ENCODE data around the gene ATAD2B.
"Not testable (repeated sequence)": the region's sequence is repeated elsewhere in the genome, so short reads cannot be mapped to it uniquely, and the experiment has no call there.

Gene ATAD2B

DNA sequence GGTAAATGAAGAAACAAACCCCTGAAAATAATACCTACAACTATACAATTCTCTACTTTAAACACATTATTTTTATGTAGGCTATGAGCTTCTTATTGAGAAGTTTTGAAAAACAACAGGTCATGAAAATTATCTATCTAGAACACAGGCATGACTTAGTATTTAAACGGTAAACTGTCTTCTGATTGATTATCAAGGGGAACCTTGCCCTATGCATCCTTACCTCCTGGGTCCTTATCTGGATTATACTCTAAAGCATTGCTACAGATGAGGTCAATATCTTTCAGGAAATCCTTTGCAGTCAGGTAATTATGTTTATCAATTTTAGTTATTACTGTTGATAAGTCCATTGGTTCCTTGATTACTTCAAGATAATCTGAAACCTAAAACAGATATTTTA lies 144.3 kb downstream of the ATAD2B start:
- DNase-seq, result no peak

DNA sequence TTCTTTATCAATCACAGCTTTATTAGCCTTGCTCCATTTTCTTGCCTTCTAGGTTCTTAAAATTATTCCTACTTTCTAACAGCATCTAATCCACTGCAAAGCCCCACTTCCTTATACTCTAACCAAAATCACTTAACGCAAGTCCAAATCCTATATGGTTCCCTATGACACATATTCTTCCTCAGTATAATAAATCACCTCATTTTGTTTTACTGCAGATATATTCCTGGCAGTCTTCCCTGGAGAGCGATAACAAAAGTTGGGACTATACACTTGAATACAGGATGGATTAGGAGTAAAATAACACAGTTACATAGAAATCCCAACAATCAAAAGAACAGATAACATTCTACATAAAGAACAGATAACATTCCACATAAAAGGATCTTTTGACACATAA lies 144.8 kb downstream of the ATAD2B start:
- DNase-seq, result no peak

DNA sequence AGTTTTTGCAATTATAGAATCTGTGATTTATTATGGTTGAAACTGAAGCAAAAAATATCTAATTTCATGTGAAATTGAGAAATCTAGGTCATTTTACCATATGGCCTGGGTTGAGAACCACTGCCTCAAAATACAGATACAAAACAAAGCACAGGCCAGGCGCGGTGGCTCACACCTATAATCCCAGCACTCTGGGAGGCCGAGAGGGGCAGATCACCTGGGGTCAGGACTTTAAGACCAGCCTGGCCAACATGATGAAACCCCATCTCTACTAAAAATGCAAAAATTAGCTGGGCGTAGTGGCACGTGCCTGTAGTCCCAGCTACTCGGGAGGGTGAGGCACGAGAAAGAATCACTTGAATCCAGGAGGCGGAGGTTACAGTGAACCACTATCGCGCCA lies 146.5 kb downstream of the ATAD2B start:
- not testable (repeated sequence) for DNase-seq

DNA sequence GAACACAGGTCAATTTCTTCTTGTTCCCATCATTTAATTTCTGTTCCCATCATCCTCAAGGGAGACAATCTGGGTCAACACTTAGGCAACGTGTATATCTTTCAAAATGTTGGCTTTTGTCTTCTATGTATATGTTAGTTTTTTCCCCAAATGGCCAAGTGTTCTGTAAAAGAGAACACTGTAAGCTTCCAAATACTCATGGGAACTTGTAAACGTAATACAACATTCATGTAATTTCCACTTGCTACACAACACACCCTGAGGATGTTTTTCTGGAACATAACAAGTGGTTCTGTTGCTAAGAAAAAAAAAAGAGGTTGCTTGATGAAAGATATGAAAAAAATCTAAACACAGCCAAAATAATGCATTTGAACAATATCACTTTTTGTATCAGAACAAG lies 149.1 kb downstream of the ATAD2B start:
- DNase-seq, result no peak

DNA sequence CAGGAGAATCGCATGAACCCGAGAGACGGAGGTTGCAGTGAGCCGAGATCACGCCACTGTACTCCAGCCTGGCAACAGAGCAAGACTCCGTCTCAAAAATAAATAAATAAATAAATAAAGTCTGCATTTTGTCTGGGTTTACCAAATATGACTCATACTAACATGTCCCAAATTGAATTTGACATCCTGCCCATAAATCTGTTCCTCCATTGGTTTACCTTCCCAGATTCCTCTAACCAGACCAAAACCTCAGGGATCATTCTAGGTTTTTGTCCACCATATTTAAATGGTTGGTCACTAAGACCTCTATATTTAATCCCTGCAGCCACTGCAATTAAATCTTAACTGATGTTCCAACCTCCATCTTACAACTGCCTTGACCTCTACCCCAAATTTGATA lies 150.9 kb downstream of the ATAD2B start:
- no peak for DNase-seq

DNA sequence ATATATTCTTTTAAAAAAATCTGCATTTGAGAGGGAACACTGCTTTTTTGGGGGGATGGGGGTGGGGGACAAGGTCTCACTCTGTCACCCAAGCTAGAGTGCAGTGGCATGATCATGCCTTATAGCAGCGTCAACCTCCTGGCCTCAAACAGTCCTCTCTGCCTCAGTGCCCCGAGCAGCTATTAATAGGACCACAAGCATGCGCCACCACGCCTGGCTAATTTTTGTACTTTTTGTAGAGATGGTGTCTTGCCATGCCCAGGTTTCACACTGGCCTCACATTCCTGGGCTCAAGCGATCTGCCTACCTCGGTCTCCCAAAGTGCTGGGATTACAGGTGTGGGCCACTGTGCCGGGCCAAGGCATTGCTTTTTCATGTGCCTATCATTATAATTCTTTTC lies 154.2 kb downstream of the ATAD2B start:
- no peak for DNase-seq

DNA sequence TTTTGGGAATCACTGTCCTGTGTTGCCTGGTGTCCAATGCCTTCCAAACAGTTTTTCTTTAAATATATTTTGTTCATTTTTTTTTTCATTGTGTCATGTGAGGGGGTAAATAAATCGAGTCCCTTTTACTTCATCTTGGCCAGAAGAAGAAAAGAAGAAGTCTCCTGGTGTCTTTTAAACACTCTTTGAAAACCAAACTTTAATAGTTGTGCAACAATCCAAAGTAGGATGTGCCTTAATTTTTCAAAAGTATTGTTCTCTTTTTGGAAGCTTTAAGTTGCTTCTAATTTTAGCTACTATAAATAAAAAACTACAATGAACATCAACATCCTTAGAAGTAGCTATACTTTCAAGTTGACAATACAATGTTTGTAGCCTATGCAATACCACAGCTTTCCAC lies 154.9 kb downstream of the ATAD2B start:
- DNase-seq, result no peak

DNA sequence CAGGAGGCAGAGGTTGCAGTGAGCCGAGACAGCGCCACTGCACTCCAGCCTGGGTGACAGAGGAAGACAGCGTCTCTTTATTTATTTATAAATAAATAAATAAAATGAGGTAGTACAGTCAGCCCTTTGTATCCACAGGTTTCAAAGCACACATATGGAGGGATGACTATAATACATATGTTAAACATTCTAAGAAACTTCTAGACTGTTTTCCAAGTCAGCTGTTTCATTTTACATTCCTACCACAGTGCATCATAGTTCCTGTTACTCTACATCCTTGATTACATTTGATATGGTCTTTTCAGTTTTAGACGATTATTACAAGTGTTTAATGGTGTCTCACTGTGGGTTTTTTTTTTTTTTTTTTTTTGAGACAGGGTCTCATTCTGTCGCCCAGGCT lies 157.6 kb downstream of the ATAD2B start:
- DNase-seq, result no peak

DNA sequence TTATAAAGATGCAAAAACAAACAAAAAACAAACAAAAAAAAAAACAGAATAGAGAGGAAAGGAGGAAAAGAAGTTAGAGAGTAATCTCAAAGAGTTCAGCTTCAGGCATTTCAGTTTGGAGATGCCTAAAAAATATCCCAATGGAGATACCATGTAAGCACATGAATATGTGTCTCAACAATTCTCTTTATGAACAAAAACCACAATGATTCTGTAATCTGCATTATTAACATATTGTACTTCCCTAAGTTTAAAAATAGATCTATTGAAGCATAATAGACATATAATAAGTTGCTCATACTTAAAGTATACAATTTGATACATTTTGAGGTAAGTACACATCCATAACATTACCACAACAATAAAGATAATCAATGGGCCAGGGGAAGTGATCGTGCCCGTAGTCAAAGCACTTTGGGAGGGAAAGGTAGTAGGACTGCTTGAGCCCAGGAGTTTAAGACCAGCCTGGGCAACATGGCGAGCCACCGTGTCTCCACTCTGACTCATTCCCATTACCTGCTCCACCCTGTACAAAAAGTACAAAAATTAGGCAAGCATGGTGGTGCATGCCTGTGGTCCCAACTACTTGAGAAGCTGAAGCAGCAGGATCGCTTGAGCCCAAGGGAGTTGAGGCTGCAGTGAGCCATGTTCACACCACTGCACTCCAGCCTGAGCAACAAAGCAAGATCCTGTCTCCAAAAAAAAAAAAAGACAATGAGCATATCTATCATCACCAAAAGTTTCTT lies 158.9 kb downstream of the ATAD2B start:
- no peak for DNase-seq

DNA sequence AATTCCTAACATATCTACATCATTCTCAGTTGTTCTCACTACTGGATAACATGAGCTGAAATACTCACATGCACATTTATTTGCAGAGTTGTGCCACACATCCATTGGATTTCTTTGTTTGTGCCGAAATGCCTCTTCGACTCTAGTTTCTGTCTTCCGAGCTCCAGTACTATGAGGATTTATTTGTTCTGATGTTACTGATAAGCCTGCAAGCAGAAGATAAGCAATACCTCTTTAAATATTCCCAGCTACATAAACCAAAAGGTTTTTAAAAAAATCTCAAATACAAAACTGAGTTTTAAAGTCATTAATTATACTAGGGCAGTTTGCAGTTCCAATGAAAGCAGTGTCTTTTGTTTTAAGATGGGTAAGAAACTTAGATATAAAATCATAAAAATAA lies 164.8 kb downstream of the ATAD2B start:
- DNase-seq, result no peak

DNA sequence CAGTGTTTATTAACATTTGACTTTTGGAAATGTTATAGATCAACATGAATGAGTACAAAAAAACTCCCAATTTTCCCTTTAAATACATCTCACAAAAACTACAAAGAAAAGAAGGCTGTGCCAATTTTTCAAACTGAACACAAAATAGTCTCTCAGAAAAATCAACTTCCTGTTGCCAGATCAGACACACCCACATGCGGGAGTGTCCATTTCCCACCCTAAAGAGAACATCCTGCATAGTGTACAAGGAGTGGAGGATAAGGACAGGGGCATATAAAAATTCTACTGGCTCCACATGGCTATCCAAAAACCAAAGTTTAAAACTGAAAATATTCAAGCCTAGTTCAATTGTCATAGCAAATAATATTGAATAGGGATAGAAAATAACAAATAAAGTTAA lies 165.3 kb downstream of the ATAD2B start:
- no peak for DNase-seq

DNA sequence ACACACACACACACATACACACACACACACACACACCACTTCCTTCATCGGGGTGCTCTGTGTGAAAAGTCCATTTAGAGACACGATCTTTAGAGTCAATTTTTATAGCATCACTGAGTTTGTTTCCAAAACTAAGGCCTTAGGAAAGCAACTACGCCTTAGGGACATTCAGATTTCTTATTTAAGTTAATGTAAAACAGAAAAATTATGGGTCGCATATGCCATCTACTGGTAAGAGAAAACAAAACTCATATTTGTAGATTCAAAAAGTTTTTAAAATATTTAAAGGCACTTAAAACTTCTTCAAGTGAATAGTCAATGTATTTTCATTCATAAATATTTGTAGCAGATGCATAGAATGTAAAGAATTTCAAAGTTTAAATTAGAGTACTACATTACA lies 166.2 kb downstream of the ATAD2B start:
- DNase-seq, result no peak

DNA sequence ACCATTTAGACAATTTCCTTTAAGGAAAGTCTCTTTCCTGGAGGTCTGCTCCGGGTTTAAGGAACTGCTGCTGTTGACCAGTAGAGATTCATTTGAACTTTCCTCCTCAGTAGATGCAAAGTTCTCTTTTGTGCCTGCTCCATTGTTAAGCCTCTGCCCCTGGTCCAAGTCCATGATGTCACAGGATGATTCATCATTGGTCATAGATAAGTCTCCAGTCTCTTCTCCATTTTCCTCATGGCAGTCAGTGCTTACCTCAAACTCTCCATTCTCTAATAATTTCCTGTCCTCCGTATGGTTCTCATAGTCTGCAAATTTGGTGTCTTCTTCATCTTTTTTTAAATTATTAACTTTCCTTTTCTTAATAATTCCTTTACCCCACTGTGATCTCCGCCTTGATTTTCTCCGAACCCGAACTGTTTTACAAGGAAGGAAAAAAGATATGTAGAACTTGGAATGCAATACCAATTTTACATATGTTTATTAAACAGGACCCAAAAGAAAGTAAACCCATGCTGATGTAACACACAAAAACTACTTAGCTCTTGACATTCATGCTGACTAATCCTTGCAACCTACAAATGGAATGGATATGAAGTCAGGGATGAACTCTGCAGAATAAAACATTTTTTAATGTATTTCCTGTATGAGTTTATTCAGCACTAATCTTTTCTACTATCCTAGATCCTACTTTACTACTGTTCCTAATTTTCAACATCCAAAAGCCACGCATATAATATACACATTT lies 169.1 kb downstream of the ATAD2B start:
- DNase-seq, result no peak

DNA sequence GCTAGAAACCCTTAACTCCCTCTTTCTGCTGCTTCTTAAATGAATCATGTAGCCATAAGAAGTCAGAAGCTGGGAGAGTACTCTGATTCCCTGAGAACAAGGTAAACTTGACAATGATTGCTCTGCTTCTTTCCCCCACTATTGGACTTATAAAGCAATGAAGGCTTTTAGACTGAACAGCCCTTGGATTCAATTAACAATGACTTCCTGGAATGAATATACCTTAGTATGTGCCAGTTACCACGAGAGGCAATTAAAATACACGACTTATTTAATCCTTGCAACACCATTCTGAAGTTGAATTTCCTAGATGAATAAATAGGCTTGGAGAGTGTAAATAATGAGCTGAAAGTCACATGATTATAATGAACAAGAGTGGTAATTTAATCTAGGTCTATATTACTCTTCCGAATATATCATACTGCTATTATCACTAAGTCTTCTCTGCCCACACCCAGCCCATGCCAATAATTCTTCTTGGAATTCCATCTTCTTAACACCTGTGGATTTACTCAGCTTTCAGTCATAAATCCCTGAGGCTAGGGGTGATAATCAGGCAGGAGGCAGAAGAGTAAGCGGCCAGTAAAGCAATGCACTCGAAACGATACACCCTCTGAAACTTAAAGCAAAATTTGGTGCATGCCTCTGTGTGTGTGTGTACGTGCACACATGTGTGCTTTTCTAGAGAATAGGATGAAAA lies 170.2 kb downstream of the ATAD2B start:
- DNase-seq, result no peak

DNA sequence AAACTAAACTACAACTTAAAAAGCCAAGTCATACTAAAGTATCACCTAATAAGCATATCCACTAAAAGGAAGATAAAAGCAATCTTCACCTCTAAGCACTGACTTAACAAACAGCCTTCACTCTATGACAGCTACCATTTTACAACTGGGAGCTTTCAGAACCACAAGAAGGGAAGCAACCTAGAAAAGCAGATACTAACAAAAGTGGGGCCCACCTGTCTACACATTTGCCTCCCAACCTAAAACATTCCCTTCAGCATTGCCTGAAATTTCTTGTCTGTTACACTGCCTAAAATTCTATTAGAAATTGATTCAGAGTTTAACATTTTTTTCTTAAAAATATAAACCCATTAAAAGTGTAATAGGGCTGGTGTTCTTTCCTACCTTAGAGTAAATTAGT lies 172.0 kb downstream of the ATAD2B start:
- DNase-seq, result no peak

DNA sequence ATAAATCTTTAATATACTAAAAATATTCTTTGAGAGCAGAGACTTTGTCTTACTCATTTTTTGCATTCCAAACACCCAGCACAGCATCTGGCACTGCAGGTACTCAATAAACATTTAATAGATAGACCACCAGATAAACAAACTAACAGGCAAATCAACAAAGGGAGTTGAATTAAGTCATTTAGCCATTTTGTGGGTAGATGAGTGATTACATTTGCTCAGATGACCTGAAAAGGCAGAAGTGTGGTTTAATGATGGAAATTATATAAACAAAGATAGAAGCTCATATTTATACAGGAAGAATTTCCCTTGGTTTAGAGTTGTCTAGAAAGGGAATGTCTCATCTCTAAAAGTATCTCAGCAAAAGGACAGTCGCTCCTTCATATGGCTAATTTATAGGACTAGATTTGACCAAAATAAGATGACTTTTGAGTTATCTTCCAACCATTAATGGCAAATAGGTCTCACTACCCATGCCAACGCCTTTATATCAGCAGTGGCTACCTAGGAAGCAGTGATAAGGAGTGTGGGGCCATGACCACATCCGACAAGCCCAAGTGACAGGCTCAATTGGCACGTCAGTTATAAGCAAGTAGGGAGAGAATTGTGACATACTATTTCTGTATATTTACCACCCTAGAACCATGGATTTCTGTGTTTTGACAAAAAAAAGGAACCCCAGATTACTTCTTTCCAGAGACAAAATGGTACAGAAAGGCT lies 173.5 kb downstream of the ATAD2B start:
- no peak for DNase-seq

DNA sequence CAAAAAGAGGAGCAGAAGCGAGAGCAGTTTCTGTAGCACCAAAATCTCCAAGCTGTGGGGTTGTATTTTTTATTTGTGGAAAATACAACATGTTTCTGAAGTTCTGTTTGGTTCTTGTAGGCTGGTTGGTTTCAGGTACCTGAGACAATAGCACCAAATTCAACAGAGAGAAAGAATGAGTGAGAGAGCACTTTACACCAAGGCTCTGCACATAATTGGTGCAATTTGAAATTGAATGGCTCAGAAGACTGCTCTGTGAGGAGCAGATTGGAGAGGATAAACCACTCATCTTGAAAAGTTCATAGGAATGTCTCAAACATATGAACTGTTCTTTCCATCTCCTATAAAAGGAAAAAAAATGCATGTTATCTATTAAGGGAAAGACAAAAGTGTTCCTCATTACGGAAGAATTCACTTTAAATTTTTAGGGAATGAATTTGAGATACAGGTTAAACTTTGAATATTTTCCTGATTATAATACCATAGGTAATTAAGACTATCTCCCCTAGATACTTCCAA lies 175.1 kb downstream of the ATAD2B start:
- no peak for DNase-seq

DNA sequence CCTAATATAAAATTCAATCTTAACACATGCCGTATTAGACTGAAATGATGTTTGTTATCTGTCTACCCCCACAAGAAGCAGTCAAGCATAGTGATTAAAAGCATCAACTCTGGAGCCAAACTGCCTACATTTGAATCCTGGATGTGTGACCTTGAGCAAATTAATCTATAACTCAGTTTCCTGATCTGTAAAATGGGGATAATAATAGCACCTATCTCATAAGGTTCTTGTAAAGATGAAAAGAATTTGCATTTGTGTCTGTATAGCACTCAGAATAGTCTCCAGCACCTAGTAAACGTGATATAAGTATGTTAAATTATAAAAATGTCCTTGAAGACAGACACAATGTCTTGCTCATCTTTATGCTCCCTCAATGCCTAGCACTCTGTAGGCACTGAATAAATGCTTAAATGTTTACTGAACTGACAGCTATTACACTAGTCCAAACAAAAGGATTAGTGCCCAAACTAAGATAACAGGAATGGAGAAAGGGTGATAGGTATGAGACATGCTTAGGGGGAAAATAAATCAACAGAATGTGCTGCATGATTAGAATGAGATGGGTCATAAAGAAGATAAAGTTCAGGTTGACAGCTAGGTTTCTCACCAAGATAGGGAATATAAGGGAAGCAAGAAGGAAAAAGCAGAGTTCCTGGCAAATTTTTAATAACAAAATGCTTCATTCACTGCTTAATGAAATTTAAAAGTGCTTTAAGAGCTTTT lies 180.6 kb downstream of the ATAD2B start:
- no peak for DNase-seq

DNA sequence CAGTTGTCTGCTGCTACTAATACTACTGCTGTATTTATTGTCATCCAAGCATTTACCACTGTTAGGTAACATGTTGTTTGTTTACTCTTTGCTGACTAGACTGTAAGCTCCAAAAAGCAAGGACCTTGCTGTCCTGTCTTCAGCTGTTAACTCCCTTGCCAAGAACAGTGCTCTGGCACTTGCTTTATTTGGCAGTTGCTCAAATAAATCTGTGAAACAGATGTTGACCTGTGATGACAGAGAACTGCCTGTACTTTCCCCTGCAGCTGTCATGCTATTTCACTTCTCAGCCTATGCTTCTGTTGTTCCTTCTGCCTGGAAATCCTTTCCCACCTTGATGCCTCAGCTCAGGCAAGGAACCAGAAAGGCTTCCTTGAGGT lies 181.2 kb downstream of the ATAD2B start:
- DNase-seq, result no peak

DNA sequence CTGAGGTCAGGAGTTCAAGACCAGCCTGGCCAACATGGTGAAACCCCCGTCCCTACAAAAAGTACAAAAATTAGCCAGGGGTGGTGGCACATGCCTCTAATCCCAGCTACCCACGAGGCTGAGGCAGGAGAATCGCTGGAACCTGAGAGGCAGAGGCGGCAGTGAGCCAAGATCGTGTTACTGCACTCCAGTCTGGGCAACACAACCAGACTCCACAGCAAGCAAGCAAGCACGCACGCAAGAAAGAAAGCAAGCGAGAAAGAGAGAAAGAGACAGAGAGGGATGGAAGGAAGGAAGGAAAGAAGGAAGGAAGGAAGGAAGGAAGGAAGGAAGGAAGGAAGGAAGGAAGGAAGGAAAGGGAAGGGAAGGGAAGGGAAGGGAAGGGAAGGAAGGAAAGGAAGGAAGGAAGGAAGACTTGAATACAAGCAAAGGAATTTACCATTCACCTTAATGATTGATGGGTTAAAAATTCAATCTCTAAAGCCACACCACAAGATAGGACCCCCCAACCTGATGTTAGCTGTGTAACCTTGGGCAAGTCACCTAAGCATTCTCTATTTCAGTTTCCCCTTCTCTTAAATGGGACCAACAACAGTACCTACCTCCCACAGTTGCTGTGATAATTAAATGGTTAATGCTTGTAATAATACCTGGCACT lies 181.7 kb downstream of the ATAD2B start:
- no peak for DNase-seq

DNA sequence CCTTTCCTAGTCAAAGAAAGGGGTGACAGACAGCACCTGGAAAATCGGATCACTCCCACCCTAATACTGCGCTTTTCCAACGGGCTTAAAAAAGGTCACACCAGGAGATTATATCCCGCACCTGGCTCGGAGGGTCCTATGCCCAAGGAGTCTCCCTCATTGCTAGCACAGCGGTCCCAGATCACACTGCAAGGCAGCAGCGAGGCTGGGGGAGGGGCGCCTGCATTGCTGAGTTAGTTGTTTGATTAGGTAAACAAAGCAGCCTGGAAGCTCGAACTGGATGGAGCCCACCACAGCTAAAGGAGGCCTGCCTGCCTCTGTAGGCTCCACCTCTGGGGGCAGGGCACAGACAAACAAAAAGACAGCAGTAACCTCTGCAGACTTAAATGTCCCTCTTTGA lies 190.1 kb downstream of the ATAD2B start:
- DNase-seq, result not testable (repeated sequence)

DNA sequence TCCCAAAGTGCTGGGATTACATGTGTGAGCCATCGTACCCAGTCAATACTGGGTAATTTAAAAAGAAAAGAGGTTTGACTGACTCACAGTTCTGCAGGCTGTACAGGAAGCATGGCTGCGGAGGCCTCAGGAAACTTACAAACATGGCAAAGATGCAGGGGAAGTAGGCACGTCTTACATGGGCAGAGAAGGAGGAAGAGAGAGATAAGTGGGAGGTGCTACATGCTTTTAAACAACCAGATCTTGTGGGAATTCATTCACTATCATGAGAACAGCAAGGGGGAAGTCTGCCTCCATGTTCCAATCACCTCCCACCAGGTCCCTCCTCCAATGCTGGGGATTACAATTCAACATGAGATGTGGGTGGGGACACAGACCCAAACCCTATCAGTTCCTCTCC lies 192.5 kb downstream of the ATAD2B start:
- DNase-seq, result no peak

All from activated CD8-positive, alpha-beta memory T cell treated with anti-CD3 and anti-CD28 coated beads, Interleukin-2, amount 50 U/mL, for 4 hours (primary cell).